22Rv1 (cell line): Measurements from ENCODE around the gene SDK2.

Experiments
- H3K27ac ChIP-seq: fragments of 450-650 bp; 2 replicates; pipeline ENCODE4 v1.5.1; 2017
- CTCF ChIP-seq: fragments of 450-650 bp; IDR thresholded peaks from 2 replicates; pipeline ENCODE4 v1.5.1; 2017; ENCODE audit warnings: mild to moderate bottlenecking
- ZFX ChIP-seq: fragments of 450-650 bp; IDR thresholded peaks from 2 replicates; pipeline ENCODE4 v1.6.1; 2017; ENCODE audit warnings: antibody characterized with exemption, borderline replicate concordance

The SDK2 gene

GRCh38 chr17:73650617-73651200 lies 6.5 kb upstream of the SDK2 start:
- TF ChIP-seq CTCF (no peak), ZFX (no peak)
- H3K27ac ChIP-seq = no peak overlapping the region

- TF ChIP-seq CTCF (no peak), ZFX (no peak)
- no peak overlapping the region for H3K27ac ChIP-seq
Observed at GRCh38 chr17:73650140-73650539, 5.9 kb upstream of the SDK2 start.

DNA sequence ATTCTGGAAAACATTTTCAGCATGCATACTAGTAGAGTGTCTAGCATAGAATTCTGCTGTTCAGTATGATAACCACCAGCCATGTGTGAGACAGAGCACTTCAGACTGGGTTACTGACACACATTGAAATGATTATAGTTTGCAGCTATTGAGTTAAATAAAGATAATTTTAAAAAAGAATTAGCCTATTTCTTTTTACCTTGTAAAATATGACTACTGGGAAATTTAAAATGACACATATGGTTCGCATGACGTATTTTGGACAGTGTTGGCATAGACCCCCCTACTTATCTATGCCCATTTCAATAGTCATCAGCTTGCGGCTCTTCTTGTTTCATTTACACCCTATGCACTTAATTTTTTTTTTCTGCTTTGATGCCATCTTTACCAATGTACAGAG lies 4.7 kb upstream of the SDK2 start:
- TF ChIP-seq ZFX = no peak
- no peak overlapping the region for H3K27ac ChIP-seq

DNA sequence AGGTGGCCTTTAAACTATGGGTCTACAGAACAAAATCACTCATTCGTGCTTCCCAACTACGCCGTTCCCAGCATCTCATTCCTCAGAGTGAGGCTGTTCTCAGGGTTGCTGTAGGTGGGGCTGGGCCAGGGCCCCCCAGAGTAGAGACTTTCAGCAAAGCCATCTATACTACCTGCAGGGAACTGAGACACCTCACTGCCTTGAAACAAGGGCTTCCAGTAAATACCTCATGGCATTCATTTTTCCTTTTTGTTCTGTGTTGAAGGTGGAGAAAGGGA lies 4.2 kb upstream of the SDK2 start:
- H3K27ac ChIP-seq = no peak overlapping the region
- no peak for TF ChIP-seq ZFX
- no peak for TF ChIP-seq CTCF

- H3K27ac ChIP-seq = no peak overlapping the region
- no peak for TF ChIP-seq CTCF
- TF ChIP-seq ZFX = no peak
Observed at GRCh38 chr17:73647772-73648542, 3.7 kb upstream of the SDK2 start.

GRCh38 chr17:73647301-73647695 lies 3.1 kb upstream of the SDK2 start:
- H3K27ac ChIP-seq = no peak overlapping the region
- TF ChIP-seq CTCF (no peak), ZFX (no peak)

- no peak overlapping the region for H3K27ac ChIP-seq
Observed at GRCh38 chr17:73646409-73647300, 2.4 kb upstream of the SDK2 start.

More at GRCh38 chr17:73646409-73647300, 2.4 kb upstream of the SDK2 start:
- TF ChIP-seq CTCF (no peak), ZFX (no peak)
